ENCODE results near the gene PRRT1. TPM values are rescaled to one million over a fixed set of nuclear protein-coding genes. Genes with fewer than 3 reads are reported as not detected.

The PRRT1 gene
- total RNA-seq, 2 experiments from 2014 or later = 1.1 to 1.6 TPM

- DNase-seq (no peak), ATAC-seq (no peak)
- Mint-ChIP-seq H3K4me1 (ENCODE audit: low read depth) (no peaks in the 10 kb centered on the region), H3K9me3 (no peaks in the 10 kb centered on the region), H3K36me3 (ENCODE audit: low read depth) (no peaks in the 10 kb centered on the region), H3K4me3 (no peak overlapping the region), H3K27ac (no peak overlapping the region), H3K27me3 (no peaks in the 10 kb centered on the region)
- TF ChIP-seq CTCF (IDR thresholded peaks at IDR 0.05) = no peak
- intact Hi-C loops (cut with micrococcal nuclease) = no loop called here
- ChIA-PET POLR2A (no interaction called here), CTCF (no interaction called here)
These were observed 12.1 kb downstream of the PRRT1 start for GRCh38 chr6:32139590-32139989.

GRCh38 chr6:32137454-32137853, 14.3 kb downstream of the PRRT1 start:
- H3K27ac Mint-ChIP-seq = no peak overlapping the region
- H3K27me3 Mint-ChIP-seq = no peaks in the 10 kb centered on the region
- no peak for DNase-seq
- no peak for TF ChIP-seq CTCF (IDR thresholded peaks at IDR 0.05)
- CTCF ChIA-PET = interaction anchor here (1.0 kb wide), 1 partner anchor 11 kb away, joined by 3 read pairs; no protein-coding TSS in a partner anchor
- no peaks in the 10 kb centered on the region for H3K9me3 Mint-ChIP-seq
- no peaks in the 10 kb centered on the region for H3K36me3 Mint-ChIP-seq (ENCODE audit: low read depth)
- intact Hi-C loops (cut with micrococcal nuclease) = no loop called here
- H3K4me1 Mint-ChIP-seq (ENCODE audit: low read depth) = no peaks in the 10 kb centered on the region
- no peak for ATAC-seq
- POLR2A ChIA-PET = no interaction called here
- H3K4me3 Mint-ChIP-seq = no peak overlapping the region

- H3K27ac Mint-ChIP-seq = no peak overlapping the region
- DNase-seq (no peak), ATAC-seq (no peak)
- ChIA-PET POLR2A (no interaction called here), CTCF (no interaction called here)
- intact Hi-C loops (cut with micrococcal nuclease) = no loop called here
- H3K27me3 Mint-ChIP-seq = no peaks in the 10 kb centered on the region
- H3K4me3 Mint-ChIP-seq = no peak overlapping the region
- no peaks in the 10 kb centered on the region for H3K9me3 Mint-ChIP-seq
- TF ChIP-seq CTCF (IDR thresholded peaks at IDR 0.05) = no peak
- H3K4me1 Mint-ChIP-seq (ENCODE audit: low read depth) = peaks cover 11% of the 10 kb centered on the region
- H3K36me3 Mint-ChIP-seq (ENCODE audit: low read depth) = no peaks in the 10 kb centered on the region
These were observed 18.0 kb downstream of the PRRT1 start for GRCh38 chr6:32133786-32134185.

- ChIA-PET POLR2A (no interaction called here), CTCF (no interaction called here)
- Mint-ChIP-seq H3K36me3 (ENCODE audit: low read depth) (peaks cover 2% of the 10 kb centered on the region), H3K4me3 (no peak overlapping the region), H3K4me1 (ENCODE audit: low read depth) (peaks cover 19% of the 10 kb centered on the region), H3K27me3 (no peaks in the 10 kb centered on the region), H3K27ac (no peak overlapping the region), H3K9me3 (no peaks in the 10 kb centered on the region)
- DNase-seq = no peak
- intact Hi-C loops (cut with micrococcal nuclease) = no loop called here
- no peak for ATAC-seq
- TF ChIP-seq CTCF (IDR thresholded peaks at IDR 0.05) = no peak
These were observed 19.6 kb downstream of the PRRT1 start for GRCh38 chr6:32132110-32132509.

GRCh38 chr6:32131439-32131948, 20.2 kb downstream of the PRRT1 start:
- Mint-ChIP-seq H3K4me3 (peak overlapping the region; percentile 52), H3K4me1 (ENCODE audit: low read depth) (peaks cover 26% of the 10 kb centered on the region), H3K27ac (no peak overlapping the region), H3K9me3 (no peaks in the 10 kb centered on the region), H3K27me3 (no peaks in the 10 kb centered on the region), H3K36me3 (ENCODE audit: low read depth) (peaks cover 6% of the 10 kb centered on the region)
- no peak for ATAC-seq
- no peak for DNase-seq
- intact Hi-C loops (cut with micrococcal nuclease) = loop anchor here (2.0 kb wide), 1 partner anchor 63 kb away; no protein-coding TSS in a partner anchor
- POLR2A ChIA-PET = interaction anchor here (2.4 kb wide), 1 partner anchor 48 kb away, joined by 8 read pairs; no protein-coding TSS in a partner anchor
- TF ChIP-seq CTCF (IDR thresholded peaks at IDR 0.05) = no peak
- CTCF ChIA-PET = no interaction called here
